Measurements from ENCODE around the gene OR4D1. TPM values are rescaled to one million over a fixed set of nuclear protein-coding genes. Genes with fewer than 3 reads are reported as not detected.

The OR4D1 gene
- total and polyA plus RNA-seq, 9 of the 15 experiments (the other 6 are each of a cell fraction or from before 2014, with no cell fraction given): not detected

DNA sequence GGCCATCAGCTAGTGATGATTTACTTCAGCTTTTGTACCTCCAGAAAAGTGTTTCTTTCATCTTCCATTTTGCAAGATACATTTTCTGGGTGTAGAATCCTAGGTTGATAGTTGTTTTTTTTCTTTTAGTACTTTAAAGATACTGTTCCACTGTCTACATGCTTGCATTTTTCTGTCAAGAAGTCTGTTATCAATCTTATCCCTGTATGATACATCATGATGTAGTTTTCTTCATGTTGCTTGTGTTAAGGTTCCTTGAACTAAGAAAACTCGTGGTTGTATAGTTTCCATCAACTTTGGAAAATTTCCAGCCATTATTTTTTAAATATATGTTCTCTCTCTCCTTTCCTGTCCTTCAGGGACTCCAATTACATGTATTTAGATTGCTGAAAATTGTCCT, 40.9 kb upstream of the OR4D1 start (continued):
- TF ChIP-seq JUN (IDR thresholded peaks at IDR 0.05; ENCODE audit: borderline replicate concordance, low read depth, low read length) (no peak), JUN (CRISPR knock-in tag; IDR thresholded peaks at IDR 0.05; ENCODE audit: borderline replicate concordance) (no peak), SIRT6 (IDR thresholded peaks at IDR 0.05; ENCODE audit: low read depth, low read length) (no peak), ILK (tag; IDR thresholded peaks at IDR 0.05; ENCODE audit: borderline replicate concordance, low read depth) (no peak), TRIM24 (IDR thresholded peaks at IDR 0.05) (peak in 1 of 2 experiments; percentile 39; a peak in 1 of 4 replicates), ZNF707 (CRISPR knock-in tag; conservative IDR thresholded peaks at IDR 0.05) (no peak)
- TF ChIP-seq, protein P1, sequence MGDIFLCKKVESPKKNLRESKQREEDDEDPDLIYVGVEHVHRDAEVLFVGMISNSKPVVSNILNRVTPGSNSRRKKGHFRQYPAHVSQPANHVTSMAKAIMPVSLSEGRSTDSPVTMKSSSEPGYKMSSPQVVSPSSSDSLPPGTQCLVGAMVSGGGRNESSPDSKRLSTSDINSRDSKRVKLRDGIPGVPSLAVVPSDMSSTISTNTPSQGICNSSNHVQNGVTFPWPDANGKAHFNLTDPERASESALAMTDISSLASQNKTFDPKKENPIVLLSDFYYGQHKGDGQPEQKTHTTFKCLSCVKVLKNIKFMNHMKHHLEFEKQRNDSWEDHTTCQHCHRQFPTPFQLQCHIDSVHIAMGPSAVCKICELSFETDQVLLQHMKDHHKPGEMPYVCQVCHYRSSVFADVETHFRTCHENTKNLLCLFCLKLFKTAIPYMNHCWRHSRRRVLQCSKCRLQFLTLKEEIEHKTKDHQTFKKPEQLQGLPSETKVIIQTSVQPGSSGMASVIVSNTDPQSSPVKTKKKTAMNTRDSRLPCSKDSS (IDR thresholded peaks at IDR 0.05; ENCODE audit: low read depth, partially characterized antibody): peak; percentile 39
- TF ChIP-seq, protein P2, sequence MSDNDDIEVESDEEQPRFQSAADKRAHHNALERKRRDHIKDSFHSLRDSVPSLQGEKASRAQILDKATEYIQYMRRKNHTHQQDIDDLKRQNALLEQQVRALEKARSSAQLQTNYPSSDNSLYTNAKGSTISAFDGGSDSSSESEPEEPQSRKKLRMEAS (CRISPR knock-in tag; IDR thresholded peaks at IDR 0.05): no peak

- Histone ChIP-seq H3K9me1 (ENCODE audit: control insufficient read depth, insufficient read depth, low read length) (no peaks in the 10 kb centered on the region), H3K79me2 (ENCODE audit: control insufficient read depth, insufficient read depth, low read length) (no peaks in the 10 kb centered on the region), H3K27ac (ENCODE audit: extremely low read depth, low read depth, low read length) (no peak overlapping the region), H3K36me3 (ENCODE audit: control insufficient read depth, insufficient read depth, low read length) (no peaks in the 10 kb centered on the region), H4K20me1 (replicated peaks; ENCODE audit: control insufficient read depth, insufficient read depth, low read length) (peaks cover 8% of the 10 kb centered on the region; the same call in 1 of the 2 replicates), H2AFZ (ENCODE audit: low read depth, low read length) (no peak overlapping the region), H3K4me3 (no peak overlapping the region), H3K9ac (ENCODE audit: insufficient read depth in 1 of 2, low read depth in 2 of 2, low read length in 2 of 2) (no peak overlapping the region), H3K4me1 (replicated peaks in 1 of 2; ENCODE audit: control insufficient read depth in 2 of 2, insufficient read depth in 2 of 2, low read length in 2 of 2) (no peaks in the 10 kb centered on the region), H3K9me3 (replicated peaks; ENCODE audit: control insufficient read depth, insufficient read depth, low read depth, low read length) (no peaks in the 10 kb centered on the region), H3K27me3 (ENCODE audit: control insufficient read depth in 2 of 2, insufficient read depth in 2 of 2, low read length in 2 of 2) (peaks cover 9 to 11% of the 10 kb centered on the region in 2 experiments; a peak in 4 of 5 replicates), H3K4me2 (ENCODE audit: insufficient read depth, low read length) (no peak overlapping the region)
- POLR2A ChIA-PET: interaction anchor here (0.7 kb wide), 1 partner anchor 540 kb away, joined by 3 read pairs; no protein-coding TSS in a partner anchor
- DNase-seq (ENCODE audit: extremely low read depth in 1 of 4, low spot score in 3 of 4) (no peak), ATAC-seq (no peak), FAIRE-seq (no peak)
- in situ Hi-C loops (cut with MboI) (loop anchor here (25.0 kb wide), 1 partner anchor 972 kb away; no protein-coding TSS in a partner anchor), intact Hi-C loops (cut with micrococcal nuclease) (no loop called here)
- 18% methylated on average over 1 of the region's 1 CpG for WGBS (ENCODE audit: insufficient coverage, low coverage, missing lambda C conversion rate)
- CTCF ChIA-PET (ENCODE audit: low intra/inter-chr PET ratio): no interaction called here
- BruUV-seq (replicated peaks): no TSS peak
- TF ChIP-seq, protein P3, sequence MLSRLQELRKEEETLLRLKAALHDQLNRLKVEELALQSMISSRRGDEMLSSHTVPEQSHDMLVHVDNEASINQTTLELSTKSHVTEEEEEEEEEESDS (CRISPR knock-in tag; IDR thresholded peaks at IDR 0.05): no peak
- TF ChIP-seq NFIC (IDR thresholded peaks at IDR 0.05) (peak; percentile 81), NFIX (CRISPR knock-in tag; IDR thresholded peaks at IDR 0.05; ENCODE audit: low read depth) (peak; percentile 55; the same call in 1 of the 2 replicates), ZNF551 (CRISPR knock-in tag; IDR thresholded peaks at IDR 0.05) (no peak), PCBP1 (IDR thresholded peaks at IDR 0.05; ENCODE audit: low read depth, low read length, poor library complexity, severe bottlenecking) (no peak)
Measured at GRCh38 chr17:58109197-58109596, 39.0 kb upstream of the OR4D1 start.
